ENCODE measurements around the gene SURF2.
"Not testable (repeated sequence)": the region's sequence is repeated elsewhere in the genome, so short reads cannot be mapped to it uniquely, and the experiment has no call there.

SURF2 gene

DNA sequence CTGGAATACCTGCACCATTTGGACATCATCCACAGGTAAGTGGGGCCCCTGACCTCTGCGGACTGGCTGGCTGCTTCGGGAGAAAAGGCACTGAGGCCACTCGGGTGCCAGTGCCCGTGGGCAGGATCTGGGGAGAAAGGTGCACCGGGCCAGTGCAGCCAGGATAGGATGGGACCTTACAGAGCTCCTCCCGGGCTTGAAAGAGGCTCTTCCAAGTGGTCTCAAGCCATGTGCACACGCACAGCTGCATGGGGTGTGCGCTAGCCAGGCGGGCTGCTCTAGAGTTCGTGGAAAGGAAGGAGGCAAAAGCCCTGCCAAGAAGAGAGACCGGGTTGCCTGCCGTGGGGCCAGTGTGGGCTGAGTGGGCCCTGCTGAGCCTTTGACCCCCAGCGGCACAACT lies 33.2 kb downstream of the SURF2 start:
- Histone ChIP-seq H3K27me3 (ENCODE audit: insufficient read depth, poor library complexity, severe bottlenecking) (no peaks in the 10 kb centered on the region), H3K4me3 (ENCODE audit: severe bottlenecking) (no peak overlapping the region), H3K9me3 (ENCODE audit: severe bottlenecking) (no peaks in the 10 kb centered on the region), H3K27ac (ENCODE audit: poor library complexity, severe bottlenecking) (no peak overlapping the region), H3K4me1 (ENCODE audit: insufficient read depth, poor library complexity, severe bottlenecking) (no peaks in the 10 kb centered on the region), H3K36me3 (ENCODE audit: low read depth) (no peaks in the 10 kb centered on the region)
- DNase-seq (ENCODE audit: low spot score) (no peak), ATAC-seq (ENCODE audit: low read depth) (no peak)
- TF ChIP-seq, protein P1, sequence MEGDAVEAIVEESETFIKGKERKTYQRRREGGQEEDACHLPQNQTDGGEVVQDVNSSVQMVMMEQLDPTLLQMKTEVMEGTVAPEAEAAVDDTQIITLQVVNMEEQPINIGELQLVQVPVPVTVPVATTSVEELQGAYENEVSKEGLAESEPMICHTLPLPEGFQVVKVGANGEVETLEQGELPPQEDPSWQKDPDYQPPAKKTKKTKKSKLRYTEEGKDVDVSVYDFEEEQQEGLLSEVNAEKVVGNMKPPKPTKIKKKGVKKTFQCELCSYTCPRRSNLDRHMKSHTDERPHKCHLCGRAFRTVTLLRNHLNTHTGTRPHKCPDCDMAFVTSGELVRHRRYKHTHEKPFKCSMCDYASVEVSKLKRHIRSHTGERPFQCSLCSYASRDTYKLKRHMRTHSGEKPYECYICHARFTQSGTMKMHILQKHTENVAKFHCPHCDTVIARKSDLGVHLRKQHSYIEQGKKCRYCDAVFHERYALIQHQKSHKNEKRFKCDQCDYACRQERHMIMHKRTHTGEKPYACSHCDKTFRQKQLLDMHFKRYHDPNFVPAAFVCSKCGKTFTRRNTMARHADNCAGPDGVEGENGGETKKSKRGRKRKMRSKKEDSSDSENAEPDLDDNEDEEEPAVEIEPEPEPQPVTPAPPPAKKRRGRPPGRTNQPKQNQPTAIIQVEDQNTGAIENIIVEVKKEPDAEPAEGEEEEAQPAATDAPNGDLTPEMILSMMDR (IDR thresholded peaks at IDR 0.05; ENCODE audit: poor library complexity, severe bottlenecking) = no peak

DNA sequence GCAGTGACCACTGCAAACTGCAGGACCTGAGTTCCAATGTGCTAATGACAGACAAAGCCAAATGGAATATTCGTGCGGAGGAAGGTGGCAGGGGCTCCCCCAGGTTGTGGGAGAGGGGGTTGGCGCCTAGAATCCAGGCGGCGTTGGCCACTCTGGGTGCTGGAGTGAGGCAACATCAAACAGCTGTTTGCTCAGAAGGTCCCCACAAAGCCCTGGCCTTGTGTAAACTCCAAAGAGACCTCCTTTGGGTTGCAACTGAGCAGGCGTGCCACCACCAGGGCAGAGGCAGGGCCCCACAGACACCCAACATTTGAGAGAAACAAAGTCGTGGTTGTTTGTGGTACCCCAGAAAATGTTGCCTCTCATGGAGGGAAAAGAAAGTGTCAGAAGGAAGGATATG lies 34.4 kb downstream of the SURF2 start:
- no peak overlapping the region for H3K27ac ChIP-seq (ENCODE audit: poor library complexity, severe bottlenecking)
- no peaks in the 10 kb centered on the region for H3K36me3 ChIP-seq (ENCODE audit: low read depth)
- no peak overlapping the region for H3K4me3 ChIP-seq (ENCODE audit: severe bottlenecking)
- H3K4me1 ChIP-seq (ENCODE audit: insufficient read depth, poor library complexity, severe bottlenecking) = no peaks in the 10 kb centered on the region
- H3K27me3 ChIP-seq (ENCODE audit: insufficient read depth, poor library complexity, severe bottlenecking) = no peaks in the 10 kb centered on the region
- no peaks in the 10 kb centered on the region for H3K9me3 ChIP-seq (ENCODE audit: severe bottlenecking)
- no peak for ATAC-seq (ENCODE audit: low read depth)
- TF ChIP-seq, protein P1 (IDR thresholded peaks at IDR 0.05; ENCODE audit: poor library complexity, severe bottlenecking) = no peak
- no peak for DNase-seq (ENCODE audit: low spot score)

DNA sequence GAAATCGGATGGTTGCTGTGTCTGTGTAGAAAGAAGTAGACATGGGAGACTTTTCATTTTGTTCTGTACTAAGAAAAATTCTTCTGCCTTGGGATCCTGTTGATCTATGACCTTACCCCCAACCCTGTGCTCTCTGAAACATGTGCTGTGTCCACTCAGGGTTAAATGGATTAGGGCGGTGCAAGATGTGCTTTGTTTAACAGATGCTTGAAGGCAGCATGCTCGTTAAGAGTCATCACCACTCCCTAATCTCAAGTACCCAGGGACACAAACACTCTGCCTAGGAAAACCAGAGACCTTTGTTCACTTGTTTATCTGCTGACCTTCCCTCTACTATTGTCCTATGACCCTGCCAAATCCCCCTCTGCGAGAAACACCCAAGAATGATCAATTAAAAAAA lies 35.1 kb downstream of the SURF2 start:
- H3K9me3 ChIP-seq (ENCODE audit: severe bottlenecking); H3K4me3 ChIP-seq (ENCODE audit: severe bottlenecking); H3K36me3 ChIP-seq (ENCODE audit: low read depth); DNase-seq (ENCODE audit: low spot score); H3K27ac ChIP-seq (ENCODE audit: poor library complexity, severe bottlenecking); H3K27me3 ChIP-seq (ENCODE audit: insufficient read depth, poor library complexity, severe bottlenecking); H3K4me1 ChIP-seq (ENCODE audit: insufficient read depth, poor library complexity, severe bottlenecking); ATAC-seq (ENCODE audit: low read depth): not testable (repeated sequence)

GRCh38 chr9:133392308-133392707 lies 36.0 kb downstream of the SURF2 start:
- not testable (repeated sequence) for H3K36me3 ChIP-seq (ENCODE audit: low read depth); H3K27me3 ChIP-seq (ENCODE audit: insufficient read depth, poor library complexity, severe bottlenecking); H3K27ac ChIP-seq (ENCODE audit: poor library complexity, severe bottlenecking); ATAC-seq (ENCODE audit: low read depth); DNase-seq (ENCODE audit: low spot score); H3K9me3 ChIP-seq (ENCODE audit: severe bottlenecking); H3K4me3 ChIP-seq (ENCODE audit: severe bottlenecking); H3K4me1 ChIP-seq (ENCODE audit: insufficient read depth, poor library complexity, severe bottlenecking)

DNA sequence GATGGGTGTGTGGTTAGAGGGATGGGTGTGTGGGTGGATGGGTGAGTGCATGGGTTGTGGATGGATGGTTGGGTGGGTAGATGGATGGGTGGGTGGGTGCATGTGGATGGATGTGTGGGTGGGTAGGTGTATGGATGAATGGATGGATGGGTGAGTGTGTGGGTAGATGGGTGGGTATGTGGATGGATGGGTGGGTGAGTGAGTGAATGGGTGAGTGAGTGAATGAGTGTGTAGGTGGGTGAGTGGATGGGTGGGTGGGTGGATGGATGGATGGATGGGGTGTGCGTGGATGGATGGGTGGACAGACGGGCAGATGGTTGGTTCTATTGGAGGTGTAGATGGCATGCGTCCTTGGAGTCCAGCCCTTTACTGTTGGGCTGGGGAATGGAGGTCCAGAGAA lies 37.0 kb downstream of the SURF2 start:
- H3K4me1 ChIP-seq (ENCODE audit: insufficient read depth, poor library complexity, severe bottlenecking) = no peaks in the 10 kb centered on the region
- TF ChIP-seq, protein P1 (IDR thresholded peaks at IDR 0.05; ENCODE audit: poor library complexity, severe bottlenecking) = no peak
- H3K9me3 ChIP-seq (ENCODE audit: severe bottlenecking) = no peaks in the 10 kb centered on the region
- H3K27ac ChIP-seq (ENCODE audit: poor library complexity, severe bottlenecking) = no peak overlapping the region
- H3K36me3 ChIP-seq (ENCODE audit: low read depth) = no peaks in the 10 kb centered on the region
- DNase-seq (ENCODE audit: low spot score) (no peak), ATAC-seq (ENCODE audit: low read depth) (no peak)
- no peaks in the 10 kb centered on the region for H3K27me3 ChIP-seq (ENCODE audit: insufficient read depth, poor library complexity, severe bottlenecking)
- no peak overlapping the region for H3K4me3 ChIP-seq (ENCODE audit: severe bottlenecking)

- H3K4me3 ChIP-seq (ENCODE audit: severe bottlenecking) = no peak overlapping the region
- H3K27ac ChIP-seq (ENCODE audit: poor library complexity, severe bottlenecking) = no peak overlapping the region
- no peaks in the 10 kb centered on the region for H3K4me1 ChIP-seq (ENCODE audit: insufficient read depth, poor library complexity, severe bottlenecking)
- ATAC-seq (ENCODE audit: low read depth) (peak; percentile 29; the same call in 2 of the 3 replicates), DNase-seq (ENCODE audit: low spot score) (no peak)
- TF ChIP-seq, protein P1 (IDR thresholded peaks at IDR 0.05; ENCODE audit: poor library complexity, severe bottlenecking) = no peak
- no peaks in the 10 kb centered on the region for H3K27me3 ChIP-seq (ENCODE audit: insufficient read depth, poor library complexity, severe bottlenecking)
- no peaks in the 10 kb centered on the region for H3K9me3 ChIP-seq (ENCODE audit: severe bottlenecking)
- H3K36me3 ChIP-seq (ENCODE audit: low read depth) = no peaks in the 10 kb centered on the region
These were observed 38.4 kb downstream of the SURF2 start for GRCh38 chr9:133394687-133395271.

All from RWPE2 (cell line).